ENCODE results near the gene POU4F1. TPM values are rescaled to one million over a fixed set of nuclear protein-coding genes. Genes with fewer than 3 reads are reported as not detected.

Gene POU4F1, protein sequence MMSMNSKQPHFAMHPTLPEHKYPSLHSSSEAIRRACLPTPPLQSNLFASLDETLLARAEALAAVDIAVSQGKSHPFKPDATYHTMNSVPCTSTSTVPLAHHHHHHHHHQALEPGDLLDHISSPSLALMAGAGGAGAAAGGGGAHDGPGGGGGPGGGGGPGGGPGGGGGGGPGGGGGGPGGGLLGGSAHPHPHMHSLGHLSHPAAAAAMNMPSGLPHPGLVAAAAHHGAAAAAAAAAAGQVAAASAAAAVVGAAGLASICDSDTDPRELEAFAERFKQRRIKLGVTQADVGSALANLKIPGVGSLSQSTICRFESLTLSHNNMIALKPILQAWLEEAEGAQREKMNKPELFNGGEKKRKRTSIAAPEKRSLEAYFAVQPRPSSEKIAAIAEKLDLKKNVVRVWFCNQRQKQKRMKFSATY
- total RNA-seq = 0.10 TPM in 1 of 2 replicates, not detected in the other

GRCh38 chr13:78603240-78603957 is at the start of gene POU4F1:
POU4F1 (minus strand) TSS chr13:78603552; CDS start chr13:78603326, 226 bp downstream.

Other genes starting within 250 kb of the POU4F1 start
- 11.7 and 13.2 TPM in 2 replicates for gene OBI1, start 55.6 kb upstream of the POU4F1 start, total RNA-seq

All from mammary microvascular endothelial cell (primary cell).